NCI-H146 treated with DMSO at 0.1 percent for 48 hours (cell line): ENCODE results near the gene TNNT2.

Experiments used
- DNase-seq: peaks from one replicate; lab custom pipeline; 2025; ENCODE audit not compliant: unreplicated experiment; lab: John Stamatoyannopoulos, UW

Gene TNNT2

GRCh38 chr1:201335901-201336300 is 41.6 kb downstream of the TNNT2 start:
- DNase-seq = no peak

- DNase-seq = no peak
These were observed 42.2 kb downstream of the TNNT2 start for GRCh38 chr1:201335174-201335870.

- no peak for DNase-seq
These were observed 42.9 kb downstream of the TNNT2 start for GRCh38 chr1:201334325-201335173.

GRCh38 chr1:201332616-201333335 is 44.7 kb downstream of the TNNT2 start:
- DNase-seq = no peak

GRCh38 chr1:201332021-201332420 is 45.5 kb downstream of the TNNT2 start:
- no peak for DNase-seq

GRCh38 chr1:201331166-201331565 is 46.3 kb downstream of the TNNT2 start:
- no peak for DNase-seq

GRCh38 chr1:201330541-201330940 is 46.9 kb downstream of the TNNT2 start:
- no peak for DNase-seq

GRCh38 chr1:201329801-201330200 is 47.7 kb downstream of the TNNT2 start:
- DNase-seq = no peak

GRCh38 chr1:201329286-201329685 is 48.2 kb downstream of the TNNT2 start:
- no peak for DNase-seq

- DNase-seq = no peak
These were observed 48.9 kb downstream of the TNNT2 start for GRCh38 chr1:201328576-201328975.

GRCh38 chr1:201327687-201328240 is 49.7 kb downstream of the TNNT2 start:
- no peak for DNase-seq

- DNase-seq = no peak
These were observed 50.8 kb downstream of the TNNT2 start for GRCh38 chr1:201326710-201327109.

GRCh38 chr1:201325678-201326060 is 51.8 kb downstream of the TNNT2 start:
- no peak for DNase-seq

- no peak for DNase-seq
These were observed 52.4 kb downstream of the TNNT2 start for GRCh38 chr1:201324821-201325677.

- DNase-seq = no peak
These were observed 53.2 kb downstream of the TNNT2 start for GRCh38 chr1:201324306-201324705.

- no peak for DNase-seq
These were observed 54.6 kb downstream of the TNNT2 start for GRCh38 chr1:201322653-201323510.

- DNase-seq = no peak
These were observed 55.6 kb downstream of the TNNT2 start for GRCh38 chr1:201321826-201322390.

GRCh38 chr1:201320168-201320788 is 57.2 kb downstream of the TNNT2 start:
- DNase-seq = no peak

GRCh38 chr1:201319631-201320030 is 57.8 kb downstream of the TNNT2 start:
- no peak for DNase-seq
